CD4-positive, alpha-beta T cell treated with Interleukin-6 for 4 hours (primary cell): ENCODE measurements around the gene MARCHF11.

Experiments used
- DNase-seq: peaks from one replicate; pipeline ENCODE4 v3.0.0-alpha.2; 2020; ENCODE audit warnings: mixed read lengths

MARCHF11 gene

DNA sequence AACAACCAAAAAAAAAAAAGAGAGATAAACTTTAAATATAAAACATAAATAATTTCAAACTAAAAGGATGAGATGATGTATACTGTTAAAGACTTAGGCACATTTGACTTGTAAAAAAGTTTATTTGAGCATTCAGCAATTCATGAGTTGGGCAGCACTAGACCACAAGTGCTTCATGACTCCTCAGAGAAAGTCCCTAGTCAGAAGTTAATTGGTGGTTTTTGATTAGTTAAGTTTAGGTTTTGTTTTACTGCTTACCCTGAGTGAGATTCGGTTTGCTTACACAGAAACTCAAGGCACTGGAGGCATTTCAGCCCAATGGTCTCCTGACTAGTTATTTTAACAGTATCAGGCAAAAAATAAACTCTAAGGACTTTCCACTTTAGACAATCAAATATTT lies 129.2 kb downstream of the MARCHF11 start:
- no peak for DNase-seq

DNA sequence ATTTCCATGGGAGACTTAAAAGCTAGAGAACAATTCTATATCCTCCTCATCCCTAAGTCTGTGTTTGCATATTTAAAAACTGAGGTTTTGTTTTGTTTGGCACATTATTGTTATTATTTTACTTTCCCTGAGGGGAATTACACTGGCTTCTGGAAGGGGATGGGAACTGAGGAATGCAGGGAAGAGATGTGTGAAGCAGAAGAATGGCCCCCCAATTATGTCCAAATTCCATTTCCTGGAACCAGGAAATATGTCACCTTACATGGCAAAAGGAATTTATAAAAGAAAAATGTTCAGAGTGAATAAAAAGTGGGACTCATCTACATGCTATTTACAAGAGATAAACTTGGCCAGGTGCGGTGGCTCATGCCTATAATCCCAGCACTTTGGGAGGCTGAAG lies 129.8 kb downstream of the MARCHF11 start:
- no peak for DNase-seq

DNA sequence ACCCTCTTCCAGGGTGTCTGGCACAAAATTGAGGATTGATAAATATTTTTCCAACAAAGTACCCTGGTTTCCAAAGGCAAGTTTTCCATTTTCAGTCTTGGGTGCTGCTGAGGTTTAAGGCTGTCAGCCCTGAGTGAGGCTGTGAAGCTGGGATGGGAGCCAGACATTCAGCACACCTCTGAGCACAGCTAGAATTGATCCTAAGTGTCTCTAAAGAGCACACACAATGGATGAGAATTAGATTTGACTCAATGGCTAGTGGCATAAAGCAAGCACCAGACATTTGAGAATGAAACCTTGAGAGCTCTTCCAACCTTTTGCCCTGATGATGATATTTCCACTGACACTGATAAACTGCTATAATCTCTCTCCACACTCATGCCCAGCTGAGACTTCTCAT lies 131.5 kb downstream of the MARCHF11 start:
- no peak for DNase-seq

DNA sequence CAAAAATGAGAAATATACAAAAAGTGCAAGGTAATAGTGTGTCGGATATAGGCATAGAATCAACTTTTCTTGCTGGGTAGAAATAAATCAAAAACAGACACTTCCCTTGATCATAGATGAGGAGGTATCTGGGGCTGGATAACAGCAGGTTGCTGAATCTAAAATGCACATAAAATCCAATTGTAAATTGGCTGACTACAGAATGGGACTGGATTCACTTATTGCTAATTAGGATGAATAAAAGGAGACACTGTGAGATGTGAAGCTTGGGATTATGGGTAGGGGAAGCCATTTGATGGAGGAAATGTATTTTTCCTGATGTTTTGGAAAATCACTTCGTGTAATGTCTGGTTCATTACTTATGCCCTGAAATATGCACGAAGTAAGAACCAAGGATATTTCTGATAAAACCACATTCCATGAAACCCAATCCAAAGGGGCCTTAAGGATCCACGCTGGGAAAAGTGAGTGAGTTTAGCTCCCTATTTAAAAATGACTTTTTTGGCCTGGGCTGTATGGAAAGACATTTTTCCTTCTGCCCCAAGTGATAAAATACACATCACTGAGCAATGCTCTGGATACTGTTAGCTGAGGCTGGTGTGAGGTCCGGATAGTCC lies 136.1 kb downstream of the MARCHF11 start:
- DNase-seq: no peak

DNA sequence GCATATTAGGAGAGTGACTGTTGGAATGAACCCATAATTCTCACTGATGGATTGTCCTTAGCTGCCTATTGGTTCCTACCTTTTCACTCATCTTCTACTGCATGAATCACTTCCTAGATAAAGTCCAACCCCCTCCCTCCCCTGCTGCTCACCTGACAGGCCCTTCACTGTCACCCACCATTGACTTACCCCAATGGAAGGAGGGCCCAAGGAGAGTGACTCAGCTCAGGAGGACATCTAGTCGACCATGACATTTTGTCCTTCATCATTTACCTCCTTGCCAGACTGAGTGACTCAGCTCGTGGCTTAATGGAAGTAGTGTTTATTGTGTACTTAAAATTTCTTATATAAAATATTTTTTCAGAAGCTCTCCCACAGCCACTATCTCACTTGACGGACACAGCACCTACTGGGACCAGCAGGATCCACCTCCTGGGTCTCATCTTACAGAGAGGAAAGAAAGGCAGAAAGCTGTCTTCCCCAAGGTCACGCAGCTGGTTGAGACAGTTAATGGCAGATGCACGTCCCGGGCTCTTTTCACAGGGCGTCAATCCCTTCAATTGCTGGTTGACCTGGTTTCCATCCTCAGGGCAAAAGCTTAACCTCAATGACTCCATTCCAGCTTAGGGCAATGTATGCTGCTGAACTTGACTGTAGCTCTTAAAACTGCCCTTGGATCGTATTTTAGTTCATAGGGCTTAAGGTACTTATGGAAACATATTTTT lies 142.3 kb downstream of the MARCHF11 start:
- DNase-seq: no peak

DNA sequence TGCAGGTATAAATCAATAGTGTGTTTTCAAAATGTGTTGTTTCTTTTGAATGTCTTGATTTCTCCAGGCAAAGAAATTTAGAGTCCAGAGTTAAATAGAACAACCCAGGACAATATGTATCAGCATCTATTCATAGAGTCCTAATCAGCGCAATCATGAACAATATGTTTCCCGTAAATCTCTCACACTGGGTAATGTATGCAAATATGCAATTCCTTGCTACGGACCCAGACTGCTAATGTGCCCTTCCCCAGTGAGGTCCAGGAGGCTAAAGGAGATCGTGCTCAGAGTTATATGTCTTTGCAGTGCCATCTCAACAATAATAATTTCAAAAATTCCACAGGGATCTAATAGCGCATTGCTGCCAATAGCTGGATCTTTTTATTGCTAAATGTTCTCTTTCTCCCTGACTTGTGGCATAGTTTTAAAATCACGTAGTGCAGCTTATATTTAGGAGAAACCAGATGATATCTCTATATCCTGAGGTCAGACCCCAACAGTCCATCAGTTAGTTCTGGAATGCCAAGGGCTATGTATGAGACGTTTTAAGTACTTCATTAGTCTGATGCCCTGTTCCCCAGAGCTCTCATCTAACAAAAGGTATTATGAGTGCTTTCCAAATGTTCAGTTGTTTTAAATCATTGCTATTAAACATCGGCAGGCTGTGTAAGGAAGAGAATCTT lies 145.1 kb downstream of the MARCHF11 start:
- DNase-seq: no peak

DNA sequence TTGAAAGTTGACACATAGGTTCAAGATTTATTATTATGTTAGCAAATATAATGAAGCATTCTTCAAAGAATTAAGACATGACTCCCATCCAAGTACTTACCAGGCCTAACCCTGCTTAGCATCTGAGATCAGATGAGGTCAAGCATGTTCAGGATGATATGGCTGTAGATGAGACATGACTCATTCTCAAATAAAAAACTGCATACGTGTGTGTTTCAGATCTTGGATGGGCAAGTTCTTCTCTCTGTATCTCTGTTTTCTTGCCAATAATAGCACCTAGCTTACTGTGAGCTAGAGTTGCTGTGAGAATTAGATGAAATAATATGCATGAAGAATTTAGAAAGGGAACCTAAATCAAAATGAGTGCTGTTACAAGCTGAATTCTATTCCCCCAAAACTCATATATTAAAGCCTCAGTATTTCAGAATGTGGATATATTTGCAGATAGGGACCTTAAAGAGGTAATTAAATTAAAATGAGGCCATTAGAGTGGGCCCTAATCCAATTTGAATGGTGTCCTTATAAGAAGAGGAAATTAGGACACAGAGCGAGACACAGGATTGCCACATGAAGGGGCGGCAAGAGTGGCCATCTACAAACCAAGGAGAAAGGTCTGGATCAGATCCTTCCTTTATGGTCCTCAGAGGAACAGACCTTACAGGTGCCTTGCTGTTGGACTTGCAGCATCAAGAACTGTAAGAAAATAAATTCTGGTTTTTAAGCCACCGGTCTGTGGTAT lies 146.2 kb downstream of the MARCHF11 start:
- no peak for DNase-seq

DNA sequence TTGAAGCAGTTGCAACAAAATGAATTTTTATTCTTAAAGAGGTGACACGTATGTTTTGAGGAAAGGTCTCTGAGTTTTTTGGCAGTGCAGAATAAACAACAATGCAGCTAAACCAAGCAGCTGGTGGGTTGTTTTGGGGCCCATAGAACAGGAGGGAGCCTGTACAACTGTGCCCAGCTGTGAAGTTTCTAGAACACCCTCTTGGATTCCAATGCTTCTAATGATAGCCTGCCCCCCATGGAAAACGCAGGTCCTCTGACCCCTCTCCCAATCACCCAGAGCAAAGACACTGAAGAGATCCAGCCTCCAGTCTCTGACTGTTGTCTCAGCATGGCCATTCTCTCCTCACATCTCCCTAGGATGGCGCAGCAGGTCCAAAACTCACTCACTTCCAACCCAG lies 150.9 kb downstream of the MARCHF11 start:
- DNase-seq: no peak

DNA sequence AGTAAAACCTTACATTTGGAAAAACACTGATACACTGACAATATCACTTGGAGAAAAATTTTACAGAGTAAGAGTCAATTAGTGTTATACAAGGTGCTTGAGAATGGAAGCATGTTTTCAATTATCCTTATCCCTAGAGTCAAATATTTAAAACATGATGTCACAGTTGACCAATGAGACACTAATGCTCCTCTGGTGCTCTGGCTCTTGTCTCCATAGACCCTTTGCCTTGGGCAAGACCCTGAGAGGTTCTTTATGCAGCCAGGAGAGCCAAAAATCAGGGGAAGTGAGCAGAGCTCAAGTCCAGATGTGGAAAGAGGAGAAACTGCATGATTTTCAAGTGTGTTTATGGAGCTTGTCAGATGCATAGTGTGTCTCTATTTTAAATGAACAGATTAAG lies 153.9 kb downstream of the MARCHF11 start:
- DNase-seq: no peak

DNA sequence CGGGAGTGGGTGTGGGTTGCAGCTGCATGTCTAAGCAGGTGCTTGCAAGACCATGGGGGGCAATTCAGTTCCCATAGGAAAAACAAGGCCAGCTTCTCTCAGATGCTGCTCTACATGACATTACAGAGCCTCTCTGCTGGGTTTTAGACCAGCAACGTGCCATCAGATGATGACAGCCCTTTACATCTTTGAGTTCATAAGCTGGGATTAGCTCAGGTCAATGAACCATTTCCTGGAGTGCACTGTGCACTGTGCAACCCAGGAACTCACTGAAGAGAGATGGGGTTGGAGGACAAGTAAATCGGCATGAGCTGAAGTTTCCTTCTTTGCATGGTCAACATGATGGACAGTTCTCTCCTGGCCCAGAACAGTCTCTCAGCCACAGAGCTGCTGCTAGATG lies 160.6 kb downstream of the MARCHF11 start:
- DNase-seq: no peak

DNA sequence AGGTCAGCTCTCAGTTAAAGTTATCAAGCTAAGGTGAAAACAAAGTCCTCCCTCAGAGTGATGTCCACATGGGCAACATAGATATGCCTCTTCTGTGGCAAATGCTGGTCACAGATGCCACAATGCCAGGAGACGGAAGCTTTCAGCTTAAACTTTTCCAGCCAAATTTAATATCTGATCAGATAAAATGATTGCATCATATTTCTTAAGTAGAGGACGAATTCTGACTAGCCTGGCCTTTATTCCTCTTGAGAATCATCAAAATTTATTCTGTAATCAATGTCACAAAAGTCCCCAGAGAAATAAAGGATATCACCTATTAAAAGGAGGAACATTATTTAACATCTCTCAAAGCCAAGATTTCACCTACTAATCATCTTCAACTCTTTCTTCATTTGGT lies 161.9 kb downstream of the MARCHF11 start:
- no peak for DNase-seq
